Heart left ventricle (tissue), 16 donors: ENCODE results near the gene ZMYND10. TPM values are rescaled to one million over a fixed set of nuclear protein-coding genes. Genes with fewer than 3 reads are reported as not detected.

Experiments
- ATAC-seq, 4 donors: fragments of 200-7000 bp; cut with Tn5 transposase; one replicate each; pipeline ENCODE4 v1.9.1; 2020 to 2022; ENCODE audit warnings: moderate library complexity in 4 of 4, mild to moderate bottlenecking in 3 of 4, moderate number of reproducible peaks in 1 of 4
- DNase-seq, 5 donors: peaks; one replicate each; pipeline ENCODE4 v3.0.0-alpha.2; 2020
- H3K27ac ChIP-seq, 12 donors: fragments of 200-600 bp; sonication (generic) in 4 of 12; one replicate each; pipeline versions ENCODE4 v1.5.0 to v1.8.0; 2016 to 2022; ENCODE audit warnings: mild to moderate bottlenecking in 2 of 12
- H3K27me3 ChIP-seq, 9 donors: fragments of 200-600 bp; sonication (generic) in 2 of 9; one replicate each; pipeline versions ENCODE4 v1.5.1 to v1.8.0; 2016 to 2022; ENCODE audit warnings: mild to moderate bottlenecking in 3 of 9
- H3K36me3 ChIP-seq, 9 donors: fragments of 200-600 bp; sonication (generic) in 2 of 9; one replicate each; pipeline versions ENCODE4 v1.5.0 to v1.8.0; 2018 to 2022; ENCODE audit warnings: mild to moderate bottlenecking in 2 of 9
- H3K4me1 ChIP-seq, 12 donors: fragments of 200-600 bp; sonication (generic) in 4 of 12; one replicate each; pipeline versions ENCODE4 v1.5.0 to v1.8.0; 2016 to 2022; ENCODE audit warnings: mild to moderate bottlenecking in 3 of 12
- H3K4me3 ChIP-seq, 12 donors: fragments of 200-600 bp; sonication (generic) in 4 of 12; one replicate each; pipeline versions ENCODE4 v1.5.0 to v1.8.0; 2017 to 2022; ENCODE audit warnings: mild to moderate bottlenecking in 9 of 12, moderate library complexity in 4 of 12
- H3K9me3 ChIP-seq, 12 donors: fragments of 200-600 bp; sonication (generic) in 4 of 12; one replicate each; pipeline versions ENCODE4 v1.5.0 to v1.8.0; 2016 to 2022; ENCODE audit warnings: mild to moderate bottlenecking in 1 of 12
- CTCF ChIP-seq, 12 donors: fragments of 200-600 bp; sonication (generic) in 4 of 12; IDR thresholded peaks; one replicate each; pipeline versions ENCODE4 v1.5.0 to v1.8.0; 2018 to 2022; ENCODE audit warnings: antibody characterized with exemption in 12 of 12, mild to moderate bottlenecking in 5 of 12
- POLR2A ChIP-seq, 2 donors: fragments of 450-650 bp; IDR thresholded peaks; one replicate each; pipeline ENCODE4 v1.6.1; 2017; ENCODE audit warnings: antibody characterized with exemption in 2 of 2, mild to moderate bottlenecking in 2 of 2, moderate library complexity in 2 of 2
- WGBS, 4 donors: extraction: QIAGEN DNeasy Blood & Tissue Kit in 2 of 4; methylation state at CpG; one replicate each; pipeline versions ENCODE4 v1.1.5 to v1.1.7; 2013 to 2018; 5-methylcytosine and 5-hydroxymethylcytosine counted together
- intact Hi-C, 10 donors: fragments of 100-400 bp; cut with DNase I; formaldehyde crosslinking; loops; one replicate each; pipeline versions ENCODE4 v1.11.1 to v1.14.2; 2022
- polyA plus RNA-seq, 2 donors: library from polyadenylated mRNA; stranded (reverse); fragments of 200-250 nt; gene quantifications; one replicate each; pipeline ENCODE4 v1.2.3, GENCODE V29; 2013
- total RNA-seq, 9 donors: library from RNA; depleted of rRNA in 2 of 9; stranded (reverse); fragments of >200 nt in 2 of 9; fragmentation: NEBNext Ultra II Directional in 3 of 9; extraction: Animal tissue kit (Norgen Biotek cat#: 25700) in 3 of 9; gene quantifications; one replicate each; pipeline versions ENCODE4 v1.1.0 to v1.2.4, GENCODE V29; 2016 to 2023
- donor health status: ischemic (EF 13 %, LVEDD 7.1; RV severe dilation, severe dysfunction).
- donor health status: healthy with polysubstance abuse.
- donor health status: DM: no; HTN: yes; CAD: no.
- donor health status: DM: no; HTN: no; CAD: no.
- donor health status: ischemic (EF 25% LVEDD 6.9; RV normal size, moderate dysfunction).
- donor health status: ischemic (EF 25% LVEDD 5.7; RV mildly dilated, moderate dysfunction).
- donor health status: healthy.
- donor health status: DM: yes; HTN: yes; CAD: no.
- donor health status: ischemic (EF 35%, LVEDD 5.7; RV mildly dilated, moderate dysfunction).
- donor health status: nonischemic (EF 11% LVEDD 7.7; RV severe dilation, severe dysfunction).
- donor health status: DM: yes; HTN: yes; CAD: no.
- donor health status: PGD.
- donor health status: ischemic (EF 29% LVEDD 5.4; RV normal size, mild dysfunction).
- donor health status: nonischemic (EF 23%, LVEDD 6.1; RV moderate dilation, normal function).

ZMYND10 gene
- total and polyA plus RNA-seq, 11 donors: 0.15 to 1.4 (median 0.66) TPM; not detected in 5

- Histone ChIP-seq H3K4me1 (peaks cover 19 to 63% (median 44%) of the 10 kb centered on the region in 12 donors), H3K27ac (peak overlapping the region in 8 of 12 donors; percentile 23 to 97 (median 38)), H3K4me3 (peak overlapping the region in 9 of 12 donors; percentile 65 to 97 (median 84)), H3K36me3 (peaks cover 0 to 54% (median 38%) of the 10 kb centered on the region in 9 donors), H3K9me3 (no peaks in the 10 kb centered on the region), H3K27me3 (no peaks in the 10 kb centered on the region)
- ATAC-seq: peak; percentile 12 to 45 (median 29)
- WGBS, 4 donors: 30 to 37% (median 33%) methylated on average over 5 of the region's 5 CpGs
- peak in 3 of 5 donors; percentile 62 to 72 (median 65) for DNase-seq
- intact Hi-C loops: loop anchor here in 3 of 10 donors (5.0 to 10.0 kb wide), 3 partner anchors 256 to 1608 kb away; partner anchors contain the start of genes CISH (in 1 of the 3), MANF (in 1 of the 3) and PCBP4 (in 1 of the 3)
- TF ChIP-seq POLR2A (IDR thresholded peaks at IDR 0.05) (no peak), CTCF (IDR thresholded peaks at IDR 0.05) (no peak)
Observed at GRCh38 chr3:50356553-50356952, 11.0 kb upstream of the ZMYND10 start.

DNA sequence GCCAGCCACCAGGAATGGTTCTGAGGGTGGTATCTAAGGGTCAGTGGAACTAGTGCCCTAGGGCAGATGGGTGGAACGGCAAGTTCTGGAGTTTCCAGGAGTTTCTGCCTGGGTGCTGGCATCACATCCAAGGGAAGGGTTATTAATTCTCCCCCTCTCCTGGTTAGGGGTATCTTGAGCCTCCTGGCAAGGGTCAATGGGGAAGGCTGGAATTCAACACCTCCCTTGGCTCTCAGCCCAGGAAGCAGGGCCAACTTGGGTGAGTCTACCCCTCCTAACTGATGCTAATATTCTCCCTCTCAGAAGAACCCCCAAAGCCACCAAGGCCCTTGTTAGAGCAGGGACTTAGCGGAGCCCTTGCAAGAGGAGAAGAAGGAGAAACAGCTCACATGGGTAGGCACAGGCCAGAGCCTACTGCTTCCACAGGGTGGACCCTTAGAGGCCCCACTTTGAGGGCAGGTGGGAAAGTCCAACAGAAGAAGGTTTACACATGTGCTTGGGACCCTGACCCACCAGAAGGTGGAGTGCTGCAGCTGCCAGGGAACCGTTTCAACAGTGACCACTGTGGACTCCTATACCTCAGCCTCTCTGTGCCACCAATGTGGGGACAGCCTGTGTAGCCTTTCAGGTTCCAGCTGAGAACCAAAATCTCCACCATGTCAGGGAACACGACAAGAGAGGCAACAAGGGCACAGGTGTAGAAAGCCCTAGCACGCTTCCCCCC, 10.5 kb upstream of the ZMYND10 start:
- 42 to 55% (median 50%) methylated on average over 5 of the region's 5 CpGs for WGBS, 4 donors
- intact Hi-C loops: loop anchor here in 3 of 10 donors (5.0 to 10.0 kb wide), 3 partner anchors 256 to 1609 kb away; partner anchors contain the start of genes CISH (in 1 of the 3), MANF (in 1 of the 3) and PCBP4 (in 1 of the 3)
- TF ChIP-seq POLR2A (IDR thresholded peaks at IDR 0.05) (no peak), CTCF (IDR thresholded peaks at IDR 0.05) (peak in 2 of 12 donors; percentile 6 to 19)
- peak overlapping the region in 9 of 12 donors; percentile 65 to 97 (median 84) for H3K4me3 ChIP-seq
- H3K27me3 ChIP-seq: no peaks in the 10 kb centered on the region
- peaks cover 22 to 69% (median 49%) of the 10 kb centered on the region in 12 donors for H3K4me1 ChIP-seq
- no peaks in the 10 kb centered on the region for H3K9me3 ChIP-seq
- H3K36me3 ChIP-seq: peaks cover 0 to 54% (median 38%) of the 10 kb centered on the region in 9 donors
- H3K27ac ChIP-seq: peak overlapping the region in 9 of 12 donors; percentile 16 to 97 (median 36)
- DNase-seq: no peak
- no peak for ATAC-seq

DNA sequence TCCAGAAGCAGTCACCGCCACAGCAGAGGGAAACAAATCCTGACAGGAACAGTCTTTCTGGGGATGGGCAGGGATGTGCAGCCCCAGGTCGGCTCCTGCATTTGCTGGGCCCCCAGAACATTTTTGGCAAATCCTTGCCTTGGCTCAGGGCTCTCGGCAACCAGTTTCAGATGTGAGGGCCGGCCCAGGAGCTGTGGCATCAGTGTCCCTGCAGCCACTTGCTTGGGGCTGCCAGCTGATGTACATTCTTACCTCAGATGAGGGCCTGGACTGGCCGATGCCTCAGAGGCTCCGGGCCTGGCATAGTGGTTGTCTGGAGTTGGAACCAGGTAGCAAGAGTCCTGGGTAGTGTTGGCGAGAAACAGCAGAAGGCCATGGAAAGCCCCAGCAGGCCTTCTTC, 9.3 kb upstream of the ZMYND10 start:
- no peak for DNase-seq
- H3K36me3 ChIP-seq: peaks cover 0 to 54% (median 38%) of the 10 kb centered on the region in 9 donors
- no peak for ATAC-seq
- H3K27ac ChIP-seq: no peak overlapping the region
- no peaks in the 10 kb centered on the region for H3K27me3 ChIP-seq
- H3K4me1 ChIP-seq: peaks cover 23 to 75% (median 55%) of the 10 kb centered on the region in 12 donors
- no peak overlapping the region for H3K4me3 ChIP-seq
- WGBS, 4 donors: 78 to 94% (median 90%) methylated on average over 6 to 7 of the region's 7 CpGs
- TF ChIP-seq POLR2A (IDR thresholded peaks at IDR 0.05): no peak
- TF ChIP-seq CTCF (IDR thresholded peaks at IDR 0.05): no peak
- no peaks in the 10 kb centered on the region for H3K9me3 ChIP-seq
- intact Hi-C loops: loop anchor here in 3 of 10 donors (5.0 to 10.0 kb wide), 3 partner anchors 257 to 1610 kb away; partner anchors contain the start of genes CISH (in 2 of the 3), MANF (in 1 of the 3) and PCBP4 (in 1 of the 3)
